ENCODE results near the gene CPHXL.

Gene CPHXL

DNA sequence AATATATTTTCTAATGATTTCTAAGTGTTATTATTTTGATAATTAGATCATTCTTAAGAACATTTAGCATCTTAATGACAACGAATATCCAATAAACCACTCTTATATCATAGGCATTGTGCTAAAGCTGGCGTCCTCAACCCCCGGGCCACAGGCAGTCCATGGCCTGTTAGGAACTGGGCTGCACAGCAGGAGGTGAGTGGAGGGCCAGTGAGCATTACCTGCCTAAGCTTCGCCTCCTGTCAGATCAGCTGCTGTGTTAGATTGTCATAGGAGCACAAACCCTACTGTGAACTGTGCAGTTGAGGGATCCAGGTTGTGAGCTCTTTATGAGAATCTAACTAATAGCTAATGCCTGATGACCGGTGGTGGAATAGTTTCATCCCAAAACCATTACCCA, 28.7 kb downstream of the CPHXL start:
- DNase-seq, result no peak

DNA sequence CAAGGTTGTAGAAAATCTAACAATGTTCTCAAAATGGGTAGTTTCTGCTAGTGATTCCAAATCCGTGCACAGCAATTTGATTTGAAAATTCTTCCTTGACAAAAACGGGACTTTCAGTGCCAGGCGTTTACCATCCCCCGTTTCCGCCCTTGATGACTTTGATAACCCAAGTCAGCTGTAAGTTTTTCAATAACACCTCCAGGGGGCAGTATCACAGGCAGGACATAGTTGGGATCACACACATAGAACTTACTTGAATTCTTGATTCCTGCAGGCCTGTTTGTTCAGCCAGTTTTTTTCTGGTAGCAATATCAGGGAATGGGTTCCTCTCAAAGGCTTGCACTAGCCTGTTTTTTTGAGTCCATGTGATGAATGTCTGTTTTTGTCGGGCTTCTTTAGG, 30.6 kb downstream of the CPHXL start:
- DNase-seq, result no peak

GRCh38 chr16:75687361-75687760, 38.9 kb downstream of the CPHXL start:
- no peak for DNase-seq

DNA sequence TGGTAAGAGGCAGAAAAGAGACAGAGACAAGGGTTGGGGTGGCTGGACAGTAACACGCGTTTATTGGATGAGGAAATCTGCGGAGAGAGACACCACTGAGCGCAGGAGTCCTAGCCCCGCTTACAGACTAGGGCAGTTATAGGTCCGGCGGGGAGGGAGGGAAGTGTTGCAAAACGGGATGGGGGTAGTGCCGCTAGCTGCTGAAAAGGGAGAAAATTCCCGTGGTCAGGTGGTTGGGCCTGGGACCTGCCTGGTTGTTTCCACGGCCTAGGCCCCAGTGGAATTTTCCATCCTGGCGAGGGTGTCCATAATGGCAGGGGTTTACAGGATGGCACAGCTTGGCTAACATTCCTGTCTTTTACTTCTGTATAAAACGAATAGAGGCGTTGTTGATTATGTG, 44.0 kb downstream of the CPHXL start:
- no peak for DNase-seq

- no peak for DNase-seq
Measured at GRCh38 chr16:75679366-75679765, 46.9 kb downstream of the CPHXL start.

DNA sequence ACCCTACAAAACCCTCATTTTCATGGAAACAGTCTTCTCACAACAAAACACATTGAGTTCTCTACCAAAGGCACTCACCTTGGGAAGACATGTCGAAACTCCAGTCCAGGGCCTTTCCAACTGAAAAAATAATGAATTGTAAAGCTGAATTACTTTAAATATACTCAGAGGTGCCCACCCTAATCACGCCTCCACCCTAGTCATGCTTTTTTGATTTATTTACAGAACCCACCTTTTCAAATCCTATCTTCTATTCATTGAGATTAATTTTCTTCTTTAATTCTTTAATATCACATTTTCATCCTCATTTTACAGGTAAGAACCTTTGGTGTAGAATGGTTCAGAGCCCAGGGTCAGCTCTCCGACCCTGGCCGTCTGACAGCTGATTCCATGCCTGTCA, 49.4 kb downstream of the CPHXL start, which contains the start of gene CPHXL2:
Gene CPHXL2, minus strand, starts transcription at position 101 of the 400 bp plus-strand sequence. Its CDS starts 10 bp downstream, at position 91.
- no peak for DNase-seq

GRCh38 chr16:75667503-75667902, 58.8 kb downstream of the CPHXL start:
- DNase-seq, result no peak

Measured in stimulated activated CD4-positive, alpha-beta T cell treated with anti-CD3 and anti-CD28 coated beads, Interleukin-4, amount 100 ng/mL, for 4 hours (primary cell).